K562 (cell line): Measurements from ENCODE around the gene YPEL1.

Experiments
- BDP1 ChIP-seq: IDR thresholded peaks from 3 replicates; pipeline ENCODE4 v1.6.1; 2011; ENCODE audit not compliant: insufficient read length, insufficient read depth
- CEBPZ ChIP-seq: fragments of 150-350 bp; IDR thresholded peaks from 2 replicates; pipeline ENCODE4 v1.6.1; 2014; ENCODE audit warnings: low read depth, mild to moderate bottlenecking, low read length, borderline replicate concordance
- HDAC2 ChIP-seq: fragments of 450-650 bp; IDR thresholded peaks from 2 replicates; pipeline ENCODE4 v1.6.1; 2016; ENCODE audit warnings: mild to moderate bottlenecking
- OTX1 ChIP-seq: fragments of 450-650 bp; formaldehyde crosslinking; IDR thresholded peaks from 2 replicates; pipeline ENCODE4 v1.4.0; 2022; ENCODE audit warnings: mild to moderate bottlenecking
- ZNF124 ChIP-seq: sonication (generic); formaldehyde crosslinking; IDR thresholded peaks from 2 replicates; pipeline ENCODE4 v1.8.1; 2022; ENCODE audit warnings: missing genetic modification reagents
- ZNF639 ChIP-seq, 2 experiments: fragments of 200-800 bp in 1 of 2; sonication (Bioruptor generic) in 1 of 2; sonication (generic) in 1 of 2; formaldehyde crosslinking in 1 of 2; IDR thresholded peaks in 1 of 2; conservative IDR thresholded peaks in 1 of 2; 2 replicates each; pipeline versions ENCODE4 v1.5.0 to v1.6.1; 2016 to 2020; ENCODE audit warnings: missing compliant biosample characterization in 1 of 2, missing genetic modification characterization in 1 of 2, missing genetic modification reagents in 1 of 2

- no peak for TF ChIP-seq OTX1 (CRISPR knock-in tag)
- no peak for TF ChIP-seq BDP1
- TF ChIP-seq ZNF639 (CRISPR knock-in tag; conservative IDR thresholded peaks at IDR 0.05 in 1 of 2, IDR thresholded peaks at IDR 0.05 in 1 of 2), result no peak
- TF ChIP-seq HDAC2, result no peak
- TF ChIP-seq CEBPZ, result no peak; the same call in none of the 2 replicates
- no peak for TF ChIP-seq ZNF124 (CRISPR knock-in tag)
These were observed 83.5 kb downstream of the YPEL1 start for GRCh38 chr22:21652010-21652546.
